WTC11 (cell line): ENCODE results near the gene ARHGAP26. TPM values are rescaled to one million over a fixed set of nuclear protein-coding genes. Genes with fewer than 3 reads are reported as not detected.

Source experiments
- ATAC-seq: fragments of 200-7000 bp; cut with Tn5 transposase; 2 replicates; pipeline ENCODE4 v1.10.0; 2021; ENCODE audit warnings: mild to moderate bottlenecking, moderate library complexity
- CTCF ChIA-PET: fragments of 300-600 bp; sonication (Branson Sonifier 250); formaldehyde crosslinking; loops from one replicate; lab custom pipeline; 2021; ENCODE audit warnings: antibody characterized with exemption; lab: Charles Lee
- POLR2A ChIA-PET: fragments of 350-600 bp; sonication (Branson Sonifier 250); formaldehyde crosslinking; loops from one replicate; lab custom pipeline; 2021; ENCODE audit warnings: antibody characterized with exemption; lab: Charles Lee
- DNase-seq: peaks from one replicate; pipeline ENCODE4 v3.0.0; 2021; ENCODE audit warnings: low spot score
- H3K27ac Mint-ChIP-seq: 2 replicates; pipeline ENCODE4 v1.8.0; 2021; ENCODE audit warnings: mixed read lengths
- H3K27me3 Mint-ChIP-seq: 2 replicates; pipeline ENCODE4 v1.8.0; 2021; ENCODE audit warnings: low read depth, mild to moderate bottlenecking, moderate library complexity, mixed read lengths
- H3K36me3 Mint-ChIP-seq: 2 replicates; pipeline ENCODE4 v1.8.0; 2021; ENCODE audit warnings: mixed read lengths
- H3K4me1 Mint-ChIP-seq: 2 replicates; pipeline ENCODE4 v1.8.0; 2022; ENCODE audit warnings: mixed read lengths
- H3K4me3 Mint-ChIP-seq: 2 replicates; pipeline ENCODE4 v1.8.0; 2021; ENCODE audit warnings: mild to moderate bottlenecking, moderate library complexity, mixed read lengths
- H3K9me3 Mint-ChIP-seq: 2 replicates; pipeline ENCODE4 v1.8.0; 2021; ENCODE audit warnings: mixed read lengths
- ATF3 ChIP-seq: sonication (generic); formaldehyde crosslinking; conservative IDR thresholded peaks from 2 replicates; pipeline ENCODE4 v1.8.1; 2022; ENCODE audit warnings: mild to moderate bottlenecking, missing genetic modification reagents
- ATF6 ChIP-seq: sonication (generic); formaldehyde crosslinking; IDR thresholded peaks from 2 replicates; pipeline ENCODE4 v1.8.1; 2023; ENCODE audit warnings: mild to moderate bottlenecking, missing genetic modification reagents
- ELF4 ChIP-seq: sonication (generic); formaldehyde crosslinking; IDR thresholded peaks from 2 replicates; pipeline ENCODE4 v1.8.1; 2022; ENCODE audit warnings: low read depth, mild to moderate bottlenecking, moderate library complexity, missing genetic modification reagents
- FOXJ3 ChIP-seq: sonication (generic); formaldehyde crosslinking; IDR thresholded peaks from 2 replicates; pipeline ENCODE4 v1.9.0; 2021; ENCODE audit warnings: missing genetic modification reagents, mild to moderate bottlenecking, borderline replicate concordance
- JAZF1 ChIP-seq: fragments of 250-450 bp; sonication (Bioruptor Pico); IDR thresholded peaks from 2 replicates; pipeline ENCODE4 v1.9.0; 2021; ENCODE audit warnings: moderate library complexity, mild to moderate bottlenecking, inconsistent platforms
- JUN ChIP-seq: sonication (generic); formaldehyde crosslinking; IDR thresholded peaks from 2 replicates; pipeline ENCODE4 v1.8.0; 2023; ENCODE audit warnings: mild to moderate bottlenecking, missing genetic modification reagents
- MLX ChIP-seq: sonication (generic); formaldehyde crosslinking; IDR thresholded peaks from 2 replicates; pipeline ENCODE4 v1.8.1; 2023; ENCODE audit warnings: mild to moderate bottlenecking, missing genetic modification reagents, moderate library complexity
- MYBL2 ChIP-seq: sonication (generic); formaldehyde crosslinking; IDR thresholded peaks from 2 replicates; pipeline ENCODE4 v1.8.1; 2023; ENCODE audit warnings: mild to moderate bottlenecking, moderate library complexity, missing genetic modification reagents
- PREB ChIP-seq: sonication (generic); formaldehyde crosslinking; IDR thresholded peaks from 2 replicates; pipeline ENCODE4 v1.8.1; 2022; ENCODE audit warnings: mild to moderate bottlenecking, missing genetic modification reagents, moderate library complexity, borderline replicate concordance
- SMAD3 ChIP-seq: sonication (generic); formaldehyde crosslinking; IDR thresholded peaks from 2 replicates; pipeline ENCODE4 v1.8.0; 2022; ENCODE audit warnings: missing genetic modification reagents, mild to moderate bottlenecking, borderline replicate concordance
- SMAD4 ChIP-seq: sonication (generic); formaldehyde crosslinking; IDR thresholded peaks from 2 replicates; pipeline ENCODE4 v1.8.0; 2022; ENCODE audit warnings: mild to moderate bottlenecking, missing genetic modification reagents
- TEAD4 ChIP-seq: sonication (generic); formaldehyde crosslinking; IDR thresholded peaks from 2 replicates; pipeline ENCODE4 v1.8.0; 2022; ENCODE audit warnings: mild to moderate bottlenecking, missing genetic modification reagents
- TP53 ChIP-seq: sonication (generic); formaldehyde crosslinking; IDR thresholded peaks from 2 replicates; pipeline ENCODE4 v1.8.1; 2023; ENCODE audit warnings: mild to moderate bottlenecking, missing genetic modification reagents
- ZNF219 ChIP-seq: sonication (generic); formaldehyde crosslinking; IDR thresholded peaks from 2 replicates; pipeline ENCODE4 v1.8.0; 2023; ENCODE audit warnings: missing genetic modification reagents, mild to moderate bottlenecking, borderline replicate concordance
- ZNF232 ChIP-seq: sonication (generic); formaldehyde crosslinking; IDR thresholded peaks from 2 replicates; pipeline ENCODE4 v1.8.0; 2022; ENCODE audit warnings: mild to moderate bottlenecking, missing genetic modification reagents
- total RNA-seq: library from RNA; stranded (reverse); gene quantifications from 3 replicates; pipeline ENCODE4 v1.2.3, GENCODE V29; 2021
- TF ChIP-seq, protein P1 (sequence below): sonication (generic); formaldehyde crosslinking; IDR thresholded peaks from 2 replicates; pipeline ENCODE4 v1.8.0; 2023; ENCODE audit warnings: mild to moderate bottlenecking, missing genetic modification reagents
- TF ChIP-seq, protein P2 (sequence below): fragments of 250-450 bp; sonication (Bioruptor Pico); IDR thresholded peaks from 2 replicates; pipeline ENCODE4 v1.9.0; 2021; ENCODE audit warnings: mild to moderate bottlenecking

Gene ARHGAP26
- total RNA-seq, 1 experiment from 2014 or later = 22.3 TPM

GRCh38 chr5:143017541-143017940, 247.4 kb downstream of the ARHGAP26 start:
- TF ChIP-seq MYBL2 = no peak
- no peak for TF ChIP-seq TEAD4 (CRISPR knock-in tag)
- TF ChIP-seq MLX (CRISPR knock-in tag) = no peak
- no peak for TF ChIP-seq ATF3 (CRISPR knock-in tag)
- peaks cover 64% of the 10 kb centered on the region for H3K4me1 Mint-ChIP-seq
- POLR2A ChIA-PET = no interaction called here
- no peak overlapping the region for H3K4me3 Mint-ChIP-seq
- peaks cover 10% of the 10 kb centered on the region for H3K9me3 Mint-ChIP-seq
- no peaks in the 10 kb centered on the region for H3K27me3 Mint-ChIP-seq
- DNase-seq = no peak
- peaks cover 12% of the 10 kb centered on the region for H3K36me3 Mint-ChIP-seq
- no peak overlapping the region for H3K27ac Mint-ChIP-seq
- ATAC-seq = no peak
- CTCF ChIA-PET = no interaction called here

GRCh38 chr5:143017992-143018391, 247.8 kb downstream of the ARHGAP26 start:
- TF ChIP-seq FOXJ3 (CRISPR knock-in tag) (no peak), ELF4 (no peak), TP53 (no peak), ZNF232 (no peak), PREB (CRISPR knock-in tag) (no peak), ATF6 (CRISPR knock-in tag) (no peak), JAZF1 (CRISPR knock-in tag) (no peak), JUN (CRISPR knock-in tag) (no peak), SMAD3 (CRISPR knock-in tag) (no peak), ZNF219 (CRISPR knock-in tag) (no peak), SMAD4 (CRISPR knock-in tag) (no peak)
- TF ChIP-seq, protein P1, sequence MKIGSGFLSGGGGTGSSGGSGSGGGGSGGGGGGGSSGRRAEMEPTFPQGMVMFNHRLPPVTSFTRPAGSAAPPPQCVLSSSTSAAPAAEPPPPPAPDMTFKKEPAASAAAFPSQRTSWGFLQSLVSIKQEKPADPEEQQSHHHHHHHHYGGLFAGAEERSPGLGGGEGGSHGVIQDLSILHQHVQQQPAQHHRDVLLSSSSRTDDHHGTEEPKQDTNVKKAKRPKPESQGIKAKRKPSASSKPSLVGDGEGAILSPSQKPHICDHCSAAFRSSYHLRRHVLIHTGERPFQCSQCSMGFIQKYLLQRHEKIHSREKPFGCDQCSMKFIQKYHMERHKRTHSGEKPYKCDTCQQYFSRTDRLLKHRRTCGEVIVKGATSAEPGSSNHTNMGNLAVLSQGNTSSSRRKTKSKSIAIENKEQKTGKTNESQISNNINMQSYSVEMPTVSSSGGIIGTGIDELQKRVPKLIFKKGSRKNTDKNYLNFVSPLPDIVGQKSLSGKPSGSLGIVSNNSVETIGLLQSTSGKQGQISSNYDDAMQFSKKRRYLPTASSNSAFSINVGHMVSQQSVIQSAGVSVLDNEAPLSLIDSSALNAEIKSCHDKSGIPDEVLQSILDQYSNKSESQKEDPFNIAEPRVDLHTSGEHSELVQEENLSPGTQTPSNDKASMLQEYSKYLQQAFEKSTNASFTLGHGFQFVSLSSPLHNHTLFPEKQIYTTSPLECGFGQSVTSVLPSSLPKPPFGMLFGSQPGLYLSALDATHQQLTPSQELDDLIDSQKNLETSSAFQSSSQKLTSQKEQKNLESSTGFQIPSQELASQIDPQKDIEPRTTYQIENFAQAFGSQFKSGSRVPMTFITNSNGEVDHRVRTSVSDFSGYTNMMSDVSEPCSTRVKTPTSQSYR (CRISPR knock-in tag) = no peak
- TF ChIP-seq, protein P2, sequence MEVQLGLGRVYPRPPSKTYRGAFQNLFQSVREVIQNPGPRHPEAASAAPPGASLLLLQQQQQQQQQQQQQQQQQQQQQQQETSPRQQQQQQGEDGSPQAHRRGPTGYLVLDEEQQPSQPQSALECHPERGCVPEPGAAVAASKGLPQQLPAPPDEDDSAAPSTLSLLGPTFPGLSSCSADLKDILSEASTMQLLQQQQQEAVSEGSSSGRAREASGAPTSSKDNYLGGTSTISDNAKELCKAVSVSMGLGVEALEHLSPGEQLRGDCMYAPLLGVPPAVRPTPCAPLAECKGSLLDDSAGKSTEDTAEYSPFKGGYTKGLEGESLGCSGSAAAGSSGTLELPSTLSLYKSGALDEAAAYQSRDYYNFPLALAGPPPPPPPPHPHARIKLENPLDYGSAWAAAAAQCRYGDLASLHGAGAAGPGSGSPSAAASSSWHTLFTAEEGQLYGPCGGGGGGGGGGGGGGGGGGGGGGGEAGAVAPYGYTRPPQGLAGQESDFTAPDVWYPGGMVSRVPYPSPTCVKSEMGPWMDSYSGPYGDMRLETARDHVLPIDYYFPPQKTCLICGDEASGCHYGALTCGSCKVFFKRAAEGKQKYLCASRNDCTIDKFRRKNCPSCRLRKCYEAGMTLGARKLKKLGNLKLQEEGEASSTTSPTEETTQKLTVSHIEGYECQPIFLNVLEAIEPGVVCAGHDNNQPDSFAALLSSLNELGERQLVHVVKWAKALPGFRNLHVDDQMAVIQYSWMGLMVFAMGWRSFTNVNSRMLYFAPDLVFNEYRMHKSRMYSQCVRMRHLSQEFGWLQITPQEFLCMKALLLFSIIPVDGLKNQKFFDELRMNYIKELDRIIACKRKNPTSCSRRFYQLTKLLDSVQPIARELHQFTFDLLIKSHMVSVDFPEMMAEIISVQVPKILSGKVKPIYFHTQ (CRISPR knock-in tag) = no peak
- peaks cover 12% of the 10 kb centered on the region for H3K36me3 Mint-ChIP-seq
- peaks cover 10% of the 10 kb centered on the region for H3K9me3 Mint-ChIP-seq
- peaks cover 65% of the 10 kb centered on the region for H3K4me1 Mint-ChIP-seq
- ChIA-PET CTCF (no interaction called here), POLR2A (no interaction called here)
- H3K27ac Mint-ChIP-seq = no peak overlapping the region
- no peaks in the 10 kb centered on the region for H3K27me3 Mint-ChIP-seq
- H3K4me3 Mint-ChIP-seq = no peak overlapping the region
- ATAC-seq (no peak), DNase-seq (no peak)
